ENCODE results near the gene DVL1. TPM values are rescaled to one million over a fixed set of nuclear protein-coding genes. Genes with fewer than 3 reads are reported as not detected.

The DVL1 gene
- total and polyA plus RNA-seq, 9 of the 15 experiments (the other 6 are each of a cell fraction or from before 2014, with no cell fraction given): 0.62 to 135 (median 24.3) TPM

DNA sequence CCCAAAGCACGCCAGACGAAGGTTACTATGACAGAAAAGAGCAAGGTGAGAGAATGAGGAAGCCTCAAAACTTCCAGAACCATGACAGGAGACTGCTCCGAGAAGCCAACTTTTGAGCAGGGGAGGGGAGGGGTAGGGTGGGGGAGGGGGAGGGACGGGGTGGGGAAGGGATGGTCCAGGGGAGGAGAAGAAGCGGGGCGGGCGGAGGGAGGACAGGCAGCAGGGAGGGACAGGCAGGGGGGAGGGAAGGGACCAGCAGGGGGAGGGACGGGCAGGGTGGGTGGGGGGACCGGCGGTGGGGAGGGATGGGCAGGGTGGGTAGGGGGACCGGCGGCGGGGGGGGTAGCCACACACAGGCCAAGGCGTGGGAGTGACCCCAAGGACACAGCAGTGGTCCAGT lies 26.8 kb downstream of the DVL1 start:
- Histone ChIP-seq H3K9ac (ENCODE audit: insufficient read depth in 1 of 2, low read depth in 2 of 2, low read length in 2 of 2) (peak overlapping the region in 1 of 2 experiments; percentile 88; a peak in 1 of 4 replicates), H3K27me3 (ENCODE audit: control insufficient read depth in 2 of 2, insufficient read depth in 2 of 2, low read length in 2 of 2) (no peaks in the 10 kb centered on the region), H3K9me1 (ENCODE audit: control insufficient read depth, insufficient read depth, low read length) (peaks cover 13% of the 10 kb centered on the region), H3K36me3 (ENCODE audit: control insufficient read depth, insufficient read depth, low read length) (peaks cover 58% of the 10 kb centered on the region), H3K4me1 (replicated peaks in 1 of 2; ENCODE audit: control insufficient read depth in 2 of 2, insufficient read depth in 2 of 2, low read length in 2 of 2) (peaks cover 35 to 90% of the 10 kb centered on the region in 2 experiments), H2AFZ (ENCODE audit: low read depth, low read length) (no peak overlapping the region), H3K79me2 (ENCODE audit: control insufficient read depth, insufficient read depth, low read length) (peaks cover 74% of the 10 kb centered on the region), H3K9me3 (replicated peaks; ENCODE audit: control insufficient read depth, insufficient read depth, low read depth, low read length) (no peaks in the 10 kb centered on the region), H4K20me1 (replicated peaks; ENCODE audit: control insufficient read depth, insufficient read depth, low read length) (peaks cover 28% of the 10 kb centered on the region; the same call in 1 of the 2 replicates), H3K4me2 (ENCODE audit: insufficient read depth, low read length) (peak overlapping the region; percentile 65; the same call in 1 of the 2 replicates), H3K27ac (ENCODE audit: extremely low read depth, low read depth, low read length) (no peak overlapping the region), H3K4me3 (no peak overlapping the region)
- no TSS peak for BruUV-seq (replicated peaks)
- CTCF ChIA-PET (ENCODE audit: low intra/inter-chr PET ratio): no interaction called here
- POLR2A ChIA-PET: interaction anchor here (2.1 kb wide), 1 partner anchor 8 kb away, joined by 5 read pairs; no protein-coding TSS in a partner anchor
- intact Hi-C loops (cut with micrococcal nuclease): loop anchor here (5.0 kb wide), 1 partner anchor 55 kb away; the partner anchor contains the start of gene AURKAIP1
- WGBS (ENCODE audit: insufficient coverage, low coverage, missing lambda C conversion rate): 92% methylated on average over 3 of the region's 14 CpGs
- in situ Hi-C loops (cut with MboI): no loop called here
- DNase-seq (ENCODE audit: extremely low read depth in 1 of 4, low spot score in 3 of 4): peak in 2 of 4 experiments; percentile 51 to 54
- TF ChIP-seq STAT5B (CRISPR knock-in tag; IDR thresholded peaks at IDR 0.05) (no peak), HMGN3 (IDR thresholded peaks at IDR 0.05; ENCODE audit: borderline replicate concordance, extremely low read depth, insufficient read length, low read depth, low read length) (no peak), ZNF696 (CRISPR knock-in tag; conservative IDR thresholded peaks at IDR 0.05) (no peak)
- no peak for FAIRE-seq
- ATAC-seq: no peak

DNA sequence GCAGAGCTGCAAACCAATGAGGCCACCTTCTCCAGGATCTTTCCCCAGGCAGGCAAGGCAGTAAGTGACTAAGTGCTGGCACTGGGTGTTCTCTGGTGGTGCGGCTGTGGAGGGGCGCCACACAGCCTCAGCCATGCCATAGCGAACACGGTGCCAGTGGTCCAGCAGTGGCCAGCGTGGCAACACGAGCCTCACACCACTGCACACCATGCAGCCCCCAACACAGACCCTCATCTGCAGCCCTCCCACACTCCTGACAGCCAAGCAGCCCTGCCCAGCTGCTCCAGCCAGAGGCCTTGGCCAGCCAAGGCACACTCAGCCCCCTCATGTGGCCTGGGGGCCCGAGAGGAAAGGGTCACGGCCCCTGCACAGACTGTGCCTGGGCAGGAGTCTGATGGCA lies 27.7 kb downstream of the DVL1 start:
- in situ Hi-C loops (cut with MboI): no loop called here
- Histone ChIP-seq H3K79me2 (ENCODE audit: control insufficient read depth, insufficient read depth, low read length) (peaks cover 77% of the 10 kb centered on the region), H3K9me1 (ENCODE audit: control insufficient read depth, insufficient read depth, low read length) (peaks cover 13% of the 10 kb centered on the region), H3K9me3 (replicated peaks; ENCODE audit: control insufficient read depth, insufficient read depth, low read depth, low read length) (no peaks in the 10 kb centered on the region), H3K4me1 (replicated peaks in 1 of 2; ENCODE audit: control insufficient read depth in 2 of 2, insufficient read depth in 2 of 2, low read length in 2 of 2) (peaks cover 35 to 86% of the 10 kb centered on the region in 2 experiments), H3K4me3 (no peak overlapping the region), H2AFZ (ENCODE audit: low read depth, low read length) (no peak overlapping the region), H3K27me3 (ENCODE audit: control insufficient read depth in 2 of 2, insufficient read depth in 2 of 2, low read length in 2 of 2) (no peaks in the 10 kb centered on the region), H3K4me2 (ENCODE audit: insufficient read depth, low read length) (no peak overlapping the region), H3K36me3 (ENCODE audit: control insufficient read depth, insufficient read depth, low read length) (peaks cover 58% of the 10 kb centered on the region), H3K27ac (ENCODE audit: extremely low read depth, low read depth, low read length) (no peak overlapping the region), H4K20me1 (replicated peaks; ENCODE audit: control insufficient read depth, insufficient read depth, low read length) (peaks cover 28% of the 10 kb centered on the region; the same call in 1 of the 2 replicates), H3K9ac (ENCODE audit: insufficient read depth in 1 of 2, low read depth in 2 of 2, low read length in 2 of 2) (peak overlapping the region in 1 of 2 experiments; percentile 83; a peak in 2 of 4 replicates)
- intact Hi-C loops (cut with micrococcal nuclease): loop anchor here (5.0 kb wide), 1 partner anchor 56 kb away; the partner anchor contains the start of gene AURKAIP1
- DNase-seq (ENCODE audit: extremely low read depth in 1 of 4, low spot score in 3 of 4) (no peak), ATAC-seq (no peak), FAIRE-seq (no peak)
- BruUV-seq (replicated peaks): no TSS peak
- POLR2A ChIA-PET: interaction anchor here (0.6 to 4.3 kb wide), 2 partner anchors 11 to 588 kb away, joined by 3 to 30 read pairs; no protein-coding TSS in a partner anchor
- 97% methylated on average over 7 of the region's 8 CpGs for WGBS (ENCODE audit: insufficient coverage, low coverage, missing lambda C conversion rate)
- CTCF ChIA-PET (ENCODE audit: low intra/inter-chr PET ratio): no interaction called here
- TF ChIP-seq CCAR2 (IDR thresholded peaks at IDR 0.05; ENCODE audit: low read depth, low read length): no peak
- peak; percentile 54 for TF ChIP-seq RBFOX2 (IDR thresholded peaks at IDR 0.05; ENCODE audit: low read depth, low read length)
